Measurements from ENCODE around the gene MRPS2.
"Not testable (repeated sequence)": the region's sequence is repeated elsewhere in the genome, so short reads cannot be mapped to it uniquely, and the experiment has no call there.

GRCh38 chr9:135528842-135529435 lies 28.5 kb downstream of the MRPS2 start:
- TF ChIP-seq EP300 (conservative IDR thresholded peaks at IDR 0.05; ENCODE audit: poor library complexity, severe bottlenecking); CTCF (IDR thresholded peaks at IDR 0.05; ENCODE audit: poor library complexity, severe bottlenecking); REST (IDR thresholded peaks at IDR 0.05; ENCODE audit: borderline replicate concordance); SMC3 (conservative IDR thresholded peaks at IDR 0.05; ENCODE audit: poor library complexity); POLR2AphosphoS5 (IDR thresholded peaks at IDR 0.05); MXI1 (conservative IDR thresholded peaks at IDR 0.05; ENCODE audit: poor library complexity, severe bottlenecking); TAF1 (IDR thresholded peaks at IDR 0.05; ENCODE audit: low read depth): not testable (repeated sequence)

All from neural cell (in vitro differentiated cells).